ENCODE results near the gene IAPP. TPM values are rescaled to one million over a fixed set of nuclear protein-coding genes. Genes with fewer than 3 reads are reported as not detected.
"Not testable (repeated sequence)": the region's sequence is repeated elsewhere in the genome, so short reads cannot be mapped to it uniquely, and the experiment has no call there.

The IAPP gene
- total and polyA plus RNA-seq, 9 of the 15 experiments (the other 6 are each of a cell fraction or from before 2014, with no cell fraction given), result not detected

DNA sequence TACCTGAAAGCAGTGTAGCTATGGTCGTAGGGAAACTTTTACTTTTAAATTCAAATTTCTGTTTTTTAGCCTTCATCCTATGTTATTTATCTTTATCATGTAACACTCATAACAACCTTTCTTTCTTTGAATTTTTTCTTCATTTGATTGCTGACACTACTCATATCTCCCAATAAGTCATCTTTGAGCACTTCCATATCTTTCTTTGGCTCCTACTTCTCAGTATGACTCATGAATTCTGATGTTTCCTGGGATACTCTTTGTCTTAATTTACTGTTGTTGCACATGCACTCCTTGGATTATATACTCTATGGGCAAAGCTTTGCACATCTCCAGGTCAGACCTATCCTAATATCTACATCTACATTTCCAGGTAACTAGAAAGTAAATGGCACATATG, 18.1 kb upstream of the IAPP start (continued):
- TF ChIP-seq PRDM10 (IDR thresholded peaks at IDR 0.05; ENCODE audit: partially characterized antibody) (no peak), MEIS2 (IDR thresholded peaks at IDR 0.05; ENCODE audit: partially characterized antibody) (peak; percentile 17), FOXK1 (CRISPR knock-in tag; IDR thresholded peaks at IDR 0.05; ENCODE audit: borderline replicate concordance) (no peak), BCL6 (CRISPR knock-in tag; IDR thresholded peaks at IDR 0.05) (no peak), TCFL5 (CRISPR knock-in tag; conservative IDR thresholded peaks at IDR 0.05) (no peak), HLTF (IDR thresholded peaks at IDR 0.05) (no peak), ZNF124 (CRISPR knock-in tag; IDR thresholded peaks at IDR 0.05) (no peak), ZNF324 (CRISPR knock-in tag; IDR thresholded peaks at IDR 0.05) (no peak)

DNA sequence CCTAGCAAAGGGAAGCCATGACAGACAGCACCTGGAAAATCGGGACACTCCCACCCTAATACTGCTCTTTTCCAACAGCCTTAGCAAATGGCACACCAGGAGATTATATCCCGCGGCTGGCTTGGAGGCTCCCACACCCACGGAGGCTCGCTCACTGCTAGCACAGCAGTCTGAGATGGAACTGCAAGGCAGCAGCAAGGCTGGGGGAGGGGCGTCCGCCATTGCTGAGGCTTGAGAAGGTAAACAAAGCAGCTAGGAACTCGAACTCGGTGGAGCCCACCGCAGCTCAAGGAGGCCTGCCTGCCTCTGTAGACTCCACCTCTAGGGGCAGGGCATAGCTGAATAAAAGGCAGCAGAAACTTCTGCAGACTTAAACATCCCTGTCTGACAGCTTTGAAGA, 12.1 kb upstream of the IAPP start:
- POLR2A ChIA-PET, result interaction anchor here (1.6 kb wide), 1 partner anchor 9 kb away, joined by 5 read pairs; no protein-coding TSS in a partner anchor
- H3K9me3 ChIP-seq (replicated peaks; ENCODE audit: control insufficient read depth, insufficient read depth, low read depth, low read length); H3K4me3 ChIP-seq; FAIRE-seq; H3K27me3 ChIP-seq (ENCODE audit: control insufficient read depth in 2 of 2, insufficient read depth in 2 of 2, low read length in 2 of 2); BruUV-seq (replicated peaks); H3K4me1 ChIP-seq (replicated peaks in 1 of 2; ENCODE audit: control insufficient read depth in 2 of 2, insufficient read depth in 2 of 2, low read length in 2 of 2); CTCF ChIA-PET (ENCODE audit: low intra/inter-chr PET ratio); H3K4me2 ChIP-seq (ENCODE audit: insufficient read depth, low read length); in situ Hi-C loops (cut with MboI); H2AFZ ChIP-seq (ENCODE audit: low read depth, low read length); H3K27ac ChIP-seq (ENCODE audit: extremely low read depth, low read depth, low read length); ATAC-seq; DNase-seq (ENCODE audit: extremely low read depth in 1 of 4, low spot score in 3 of 4); H3K36me3 ChIP-seq (ENCODE audit: control insufficient read depth, insufficient read depth, low read length); H3K9ac ChIP-seq (ENCODE audit: insufficient read depth in 1 of 2, low read depth in 2 of 2, low read length in 2 of 2); H3K9me1 ChIP-seq (ENCODE audit: control insufficient read depth, insufficient read depth, low read length); intact Hi-C loops (cut with micrococcal nuclease); H3K79me2 ChIP-seq (ENCODE audit: control insufficient read depth, insufficient read depth, low read length); H4K20me1 ChIP-seq (replicated peaks; ENCODE audit: control insufficient read depth, insufficient read depth, low read length): not testable (repeated sequence)
- 80% methylated on average over 1 of the region's 10 CpGs for WGBS (ENCODE audit: insufficient coverage, low coverage, missing lambda C conversion rate)
